GM19043 (cell line): ENCODE data around the gene SMG1.
"Not testable (repeated sequence)": the region's sequence is repeated elsewhere in the genome, so short reads cannot be mapped to it uniquely, and the experiment has no call there.

Source experiments
- ATAC-seq: cut with Tn5 transposase; IDR thresholded peaks from one replicate; pipeline ENCODE4 v1.9.1; 2021; ENCODE audit warnings: low read depth; ENCODE audit not compliant: unreplicated experiment

The SMG1 gene

DNA sequence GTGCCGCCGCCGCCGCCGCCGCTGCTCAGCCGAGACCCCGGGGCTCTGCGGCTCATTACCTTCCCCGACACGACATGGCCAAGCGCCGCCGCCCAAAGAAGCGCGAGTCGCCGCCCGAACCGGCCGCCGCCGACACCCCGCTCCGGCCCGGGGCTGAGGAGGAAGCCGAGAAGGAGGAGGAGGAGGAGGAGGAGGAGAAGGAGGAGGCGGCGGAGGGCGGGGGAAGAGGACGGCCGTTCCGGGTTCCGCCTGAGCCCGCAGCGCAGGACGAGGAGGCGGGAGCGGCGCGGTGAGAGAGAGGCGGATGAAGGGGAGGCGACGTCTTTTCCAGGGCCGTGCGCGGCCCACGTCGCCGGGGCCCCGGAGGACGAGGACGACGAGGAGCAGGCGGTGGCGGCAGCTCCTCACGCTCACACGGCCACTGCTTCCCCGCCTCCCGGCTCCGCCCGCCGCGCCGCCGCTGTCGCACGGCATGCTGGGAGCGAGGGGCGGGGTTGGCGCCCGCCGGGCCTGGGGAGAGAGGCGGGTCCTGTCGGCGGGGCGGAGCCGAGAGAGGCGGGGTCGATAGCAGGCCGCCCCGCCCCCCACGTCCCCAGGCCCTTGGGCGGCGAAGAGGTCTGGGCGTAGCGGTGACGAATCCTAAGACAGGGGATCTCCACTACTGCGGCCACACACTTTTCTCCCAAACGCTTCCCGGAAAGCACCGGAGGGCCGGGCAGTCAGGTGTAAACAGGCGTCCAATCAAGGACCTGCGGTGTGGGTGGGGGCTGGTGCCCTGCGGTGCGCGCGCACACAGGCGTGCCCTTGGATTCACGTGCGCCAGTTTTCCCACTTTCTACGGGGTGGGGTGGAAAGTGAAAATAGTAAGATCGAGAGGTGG lies at the start of gene SMG1:
TSS of gene SMG1 (minus strand) at position 423 of the 880 bp plus-strand sequence. CDS start at position 56, 367 bp downstream.
- peak; percentile 76 for ATAC-seq

DNA sequence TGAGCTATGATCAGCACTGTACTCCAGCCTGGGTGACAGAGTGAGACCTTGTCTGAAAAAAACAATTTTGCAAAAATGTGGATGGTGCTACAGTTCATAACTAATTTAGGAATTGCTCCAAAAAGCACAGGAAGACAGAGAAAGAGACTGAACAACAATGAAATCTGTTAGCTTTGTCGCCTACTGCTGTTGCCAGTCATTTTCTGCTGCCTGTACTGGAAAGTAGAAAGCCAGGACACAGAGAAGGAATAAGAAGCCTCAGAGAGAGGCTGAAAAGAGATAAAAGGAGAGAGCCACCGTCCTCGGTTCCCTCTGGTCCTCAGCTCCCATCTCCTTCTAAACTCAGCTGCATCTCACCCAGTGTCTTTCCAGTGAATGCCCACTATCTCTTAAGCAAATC lies 48.9 kb upstream of the SMG1 start:
- ATAC-seq = no peak

DNA sequence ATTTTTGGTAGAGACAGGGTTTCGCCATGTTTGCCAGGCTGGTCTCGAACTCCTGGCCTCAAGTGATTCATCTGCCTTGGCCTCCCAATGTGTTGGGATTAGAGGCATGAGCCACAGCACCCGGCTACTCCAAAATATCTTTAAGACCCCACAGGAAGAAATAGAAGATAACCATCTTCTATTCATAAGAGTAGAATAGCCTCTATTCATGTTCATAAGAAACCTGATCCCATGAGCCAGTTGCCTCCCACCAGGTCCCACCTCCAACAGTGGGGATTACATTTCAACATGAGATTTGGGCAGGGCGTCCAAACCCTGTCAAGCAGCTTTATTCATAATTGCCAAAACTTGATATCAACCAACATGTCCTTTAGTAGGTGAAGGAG lies 43.6 kb upstream of the SMG1 start:
- ATAC-seq = no peak

DNA sequence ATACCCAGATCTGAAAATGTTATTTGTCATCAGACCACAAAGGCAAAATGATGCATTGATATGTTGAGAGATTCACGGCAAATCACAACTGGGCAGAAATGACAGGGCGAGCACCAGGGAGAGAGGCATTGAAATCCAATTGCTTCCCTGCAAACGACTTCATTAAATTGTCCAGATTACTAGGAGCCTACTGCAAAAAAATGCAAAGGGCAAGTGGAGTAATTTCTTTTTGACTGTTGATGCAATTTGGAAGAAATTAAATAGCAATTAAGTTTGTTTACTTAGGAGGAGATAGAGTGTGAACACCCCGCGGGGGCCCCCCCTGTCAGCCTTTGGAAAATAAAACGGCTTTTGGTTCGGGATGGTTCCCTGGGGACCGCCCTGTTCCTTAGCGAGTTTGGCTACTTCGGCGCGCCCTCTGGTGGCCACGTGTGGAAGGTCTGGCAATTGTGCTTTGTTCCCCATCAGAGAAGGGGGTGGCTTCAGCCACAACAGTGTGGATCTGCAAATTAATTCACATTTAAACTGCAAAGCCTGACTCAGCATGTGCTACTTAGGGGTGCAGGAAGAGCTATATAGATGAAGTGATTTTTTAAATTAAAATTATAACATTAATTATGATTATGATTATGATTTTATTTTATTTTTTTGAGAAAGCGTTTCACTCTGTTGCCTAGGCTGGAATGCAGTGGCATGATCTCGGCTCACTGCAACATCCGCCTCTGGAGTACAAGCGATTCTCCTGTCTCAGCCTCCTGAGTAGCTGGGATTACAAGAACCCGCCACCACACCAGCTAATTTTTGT lies 43.0 kb upstream of the SMG1 start:
- no peak for ATAC-seq

DNA sequence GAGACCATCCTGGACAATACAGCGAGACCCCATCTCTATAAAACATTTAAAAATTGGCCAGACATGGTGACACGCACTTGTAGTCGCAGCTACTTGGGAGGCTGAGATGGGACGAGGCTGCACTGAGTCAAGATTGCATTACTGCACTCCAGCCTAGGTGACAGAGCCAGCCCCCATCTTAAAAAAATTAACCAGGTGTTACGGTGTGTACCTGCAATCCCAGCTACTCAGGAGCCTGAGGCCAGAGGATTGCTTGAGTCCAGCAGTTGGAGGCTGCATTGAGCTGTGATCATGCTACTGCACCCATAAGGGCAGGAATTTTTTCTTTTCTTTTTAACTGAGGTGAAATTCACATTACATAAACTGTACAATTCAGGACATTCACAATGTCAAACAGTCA lies 40.6 kb upstream of the SMG1 start:
- no peak for ATAC-seq

DNA sequence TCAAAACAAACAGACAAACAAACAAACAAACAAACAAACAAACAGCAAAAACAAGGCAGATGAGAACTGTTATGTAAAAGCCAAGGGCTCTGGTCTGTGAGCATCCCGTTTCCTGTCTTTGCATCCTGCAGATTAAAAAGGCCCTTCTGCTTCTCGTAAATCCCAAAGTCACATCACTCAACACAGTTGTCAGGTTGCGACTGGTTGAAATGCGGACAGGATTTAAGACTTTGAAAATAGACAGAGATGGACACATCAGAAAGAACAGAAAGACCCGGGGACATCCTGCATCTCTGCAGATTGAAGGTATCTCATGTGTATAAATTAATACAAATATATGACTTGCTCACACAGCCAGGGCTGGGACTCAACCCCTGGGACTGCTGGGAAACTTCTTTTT lies 39.3 kb upstream of the SMG1 start:
- no peak for ATAC-seq

DNA sequence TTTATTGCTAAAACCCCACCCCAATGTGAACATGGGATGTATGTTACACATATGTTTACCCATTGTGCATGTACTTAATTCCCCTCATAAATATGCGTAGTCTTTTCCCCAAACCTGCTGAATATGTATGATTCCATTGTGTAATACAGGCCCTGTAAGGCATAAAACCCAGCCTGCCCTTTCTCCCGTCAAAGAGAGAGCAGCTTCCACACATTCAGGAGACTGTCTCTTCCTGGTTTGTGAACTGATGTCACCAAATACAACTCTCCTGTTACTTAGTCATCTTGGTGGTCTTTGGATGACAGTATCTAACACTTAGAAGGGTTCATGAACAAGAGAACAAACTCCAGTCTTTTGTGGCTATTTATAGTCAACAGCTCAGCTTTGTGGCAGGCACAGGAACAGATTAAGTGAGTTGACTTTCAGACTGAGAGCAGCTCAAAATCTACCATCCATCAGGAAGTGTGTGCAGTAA lies 32.9 kb upstream of the SMG1 start:
- ATAC-seq = no peak

DNA sequence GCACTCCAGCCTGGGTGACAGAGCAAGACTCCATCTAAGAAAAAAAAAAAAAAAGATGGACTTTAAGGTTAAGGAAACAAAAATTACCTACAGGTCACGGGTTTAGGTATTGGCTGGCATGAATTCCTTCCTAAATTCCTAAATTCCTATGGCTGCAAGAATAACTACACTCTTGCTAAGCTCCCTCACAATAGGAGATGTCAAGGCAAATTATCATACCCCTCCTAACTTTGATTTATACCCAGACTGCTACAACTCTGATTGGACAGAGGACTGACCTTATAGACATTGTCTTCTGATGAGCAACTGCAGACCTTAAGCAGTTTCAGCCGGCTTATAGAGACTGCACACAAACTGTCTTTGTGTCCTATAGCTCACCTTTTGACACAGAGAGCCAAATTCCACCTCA lies 32.4 kb upstream of the SMG1 start:
- no peak for ATAC-seq

DNA sequence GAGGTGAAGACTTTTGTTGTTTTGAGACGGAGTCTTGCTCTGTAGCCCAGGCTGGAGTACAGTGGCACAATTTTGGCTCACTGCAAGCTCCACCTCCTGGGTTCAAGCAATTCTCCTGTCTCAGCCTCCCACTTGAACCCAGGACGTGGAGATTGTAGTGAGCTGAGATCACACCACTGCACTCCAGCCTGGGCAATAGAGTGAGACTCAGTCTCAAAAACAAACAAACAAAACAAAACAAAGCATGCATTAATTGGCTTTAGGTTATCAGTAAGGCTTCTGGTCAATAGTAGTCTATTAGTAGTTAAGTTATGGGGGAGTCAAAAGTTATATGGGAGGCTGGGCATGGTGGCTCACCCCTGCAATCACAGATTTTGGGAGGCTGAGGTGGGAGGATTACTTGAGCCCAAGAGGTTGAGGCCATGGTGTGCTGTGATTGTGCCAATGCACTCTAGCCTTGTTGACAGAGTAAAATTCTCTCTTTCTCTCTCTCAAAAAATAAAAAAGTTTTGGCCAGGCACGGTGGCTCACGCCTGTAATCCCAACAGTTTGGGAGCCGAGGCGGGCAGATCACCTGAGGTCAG lies 30.5 kb upstream of the SMG1 start:
- ATAC-seq = not testable (repeated sequence)

DNA sequence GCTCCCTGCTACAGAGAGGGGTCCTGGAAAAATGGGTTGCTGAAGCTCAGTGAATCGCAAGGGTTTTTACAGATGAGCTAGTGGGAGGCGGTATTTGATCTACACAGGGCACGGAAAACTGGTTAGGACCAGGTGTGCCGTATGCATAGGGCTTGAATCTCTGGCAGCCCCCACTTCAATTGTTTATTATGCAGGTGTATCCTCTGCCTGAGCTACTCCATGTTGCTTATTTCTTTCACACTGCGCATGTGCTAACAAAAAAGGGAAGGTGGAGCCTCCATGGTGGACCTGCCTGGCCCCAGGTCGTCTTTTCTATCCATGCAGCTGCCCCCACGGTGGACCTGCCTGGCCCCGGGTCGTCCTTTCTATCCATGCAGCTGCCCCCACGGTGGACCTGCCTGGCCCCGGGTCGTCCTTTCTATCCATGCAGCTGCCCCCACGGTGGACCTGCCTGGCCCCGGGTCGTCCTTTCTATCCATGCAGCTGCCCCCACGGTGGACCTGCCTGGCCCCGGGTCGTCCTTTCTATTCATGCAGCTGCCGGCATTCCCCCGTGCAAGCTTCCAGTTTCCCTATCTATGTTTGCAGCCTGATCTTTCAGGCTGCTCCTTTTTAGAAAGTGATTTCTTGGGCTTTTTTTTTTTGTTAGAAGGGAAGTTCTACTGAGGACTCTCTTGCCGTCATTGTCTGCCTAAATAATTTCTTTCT lies 29.8 kb upstream of the SMG1 start:
- not testable (repeated sequence) for ATAC-seq

DNA sequence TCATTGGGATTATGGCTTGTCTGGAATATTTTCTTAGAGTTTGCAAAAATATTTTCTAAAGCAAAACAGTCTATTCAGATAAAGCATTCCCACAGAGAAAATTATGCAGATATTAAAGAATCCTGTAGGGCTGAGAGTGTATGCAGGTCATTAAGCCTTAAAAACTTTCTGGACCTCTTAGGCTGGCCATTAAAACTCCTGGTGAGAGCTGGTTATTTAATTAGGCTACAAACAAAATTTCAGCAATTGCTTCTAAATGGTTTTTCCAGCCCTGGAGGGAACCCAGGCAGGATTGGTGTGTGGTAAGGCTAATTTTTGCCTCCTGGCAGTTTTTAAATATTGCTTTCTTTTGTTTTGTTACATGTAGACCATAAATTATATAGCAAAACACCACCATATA lies 27.3 kb upstream of the SMG1 start:
- ATAC-seq = no peak

DNA sequence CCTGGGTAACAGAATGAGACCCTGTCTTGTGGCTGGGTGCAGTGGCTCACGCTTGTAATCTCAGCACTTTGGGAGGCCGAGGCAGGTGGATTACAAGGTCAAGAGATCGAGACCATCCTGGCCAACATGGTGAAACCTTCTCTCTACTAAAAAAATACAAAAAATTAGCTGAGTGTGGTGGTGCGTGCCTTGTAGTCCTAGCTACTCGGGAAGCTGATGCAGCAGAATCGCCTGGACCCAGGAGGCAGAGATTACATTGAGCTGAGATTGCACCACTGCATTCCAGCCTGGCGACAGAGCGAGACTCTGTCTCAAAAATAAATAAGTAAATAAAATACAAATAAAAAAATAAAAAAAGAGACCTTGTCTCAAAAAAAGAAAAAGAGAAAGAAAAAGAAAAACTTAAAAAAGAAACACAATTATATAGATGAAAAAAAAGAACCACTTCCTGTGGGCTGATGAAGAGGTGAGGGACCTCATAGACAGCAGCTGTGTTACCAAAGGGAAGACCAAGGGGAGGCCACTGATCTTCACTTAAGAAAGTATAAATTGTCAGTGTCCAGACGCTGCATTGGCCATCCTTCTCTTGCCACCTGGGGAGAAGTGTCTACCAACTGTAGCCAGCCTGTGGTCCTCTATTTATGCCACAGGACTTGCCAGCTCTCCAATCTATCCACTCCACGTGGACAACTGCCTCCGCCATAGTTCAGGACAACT lies 24.4 kb upstream of the SMG1 start:
- no peak for ATAC-seq

DNA sequence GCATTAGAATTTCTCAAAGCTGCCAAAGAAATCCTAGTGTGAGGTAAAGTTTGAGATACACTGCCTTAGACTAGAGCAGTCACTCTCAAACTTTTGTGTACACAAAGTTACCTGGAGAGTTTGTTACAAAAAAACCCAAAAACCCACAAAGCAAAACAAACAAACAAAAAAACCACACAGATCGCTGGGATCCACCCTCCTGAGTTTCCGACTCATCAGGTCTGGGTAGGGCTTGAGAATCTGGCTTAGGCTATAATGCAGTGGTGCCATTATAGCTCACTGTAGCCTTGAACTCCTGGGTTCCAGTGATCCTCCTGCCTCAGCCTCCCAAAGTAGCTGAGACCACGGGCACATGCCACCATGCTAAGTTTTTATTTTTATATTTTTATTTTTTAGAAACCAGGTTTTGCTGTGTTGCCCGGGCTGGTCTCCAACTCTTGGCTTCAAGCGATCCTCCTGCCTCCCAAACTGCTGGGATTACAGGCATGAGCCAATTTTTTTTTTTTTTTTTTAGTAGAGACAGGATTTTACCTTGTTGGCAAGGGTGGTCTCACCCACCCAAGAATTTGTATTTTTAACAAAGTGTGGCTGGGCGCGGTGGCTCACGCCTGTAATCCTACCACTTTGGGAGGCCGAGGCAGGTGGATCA lies 22.3 kb upstream of the SMG1 start:
- no peak for ATAC-seq

DNA sequence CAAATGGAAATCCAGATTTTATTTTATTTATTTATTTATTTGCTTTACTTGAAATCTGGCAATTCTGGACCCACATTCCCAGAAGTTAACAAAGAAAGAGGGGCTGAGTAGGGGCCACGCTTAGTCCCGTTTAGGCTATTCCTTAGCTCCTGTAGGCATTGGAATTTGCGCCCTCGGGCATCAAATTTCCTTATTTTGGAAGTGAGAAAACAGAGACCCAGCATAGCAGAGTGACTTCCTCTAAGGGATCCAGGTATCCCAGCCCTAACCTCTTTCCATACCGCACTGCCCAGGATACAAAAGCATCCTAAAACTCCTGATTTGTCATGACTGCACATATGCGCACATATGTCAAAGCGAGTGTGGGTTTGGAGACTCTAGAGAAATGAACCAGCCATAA lies 19.0 kb upstream of the SMG1 start:
- ATAC-seq = no peak

DNA sequence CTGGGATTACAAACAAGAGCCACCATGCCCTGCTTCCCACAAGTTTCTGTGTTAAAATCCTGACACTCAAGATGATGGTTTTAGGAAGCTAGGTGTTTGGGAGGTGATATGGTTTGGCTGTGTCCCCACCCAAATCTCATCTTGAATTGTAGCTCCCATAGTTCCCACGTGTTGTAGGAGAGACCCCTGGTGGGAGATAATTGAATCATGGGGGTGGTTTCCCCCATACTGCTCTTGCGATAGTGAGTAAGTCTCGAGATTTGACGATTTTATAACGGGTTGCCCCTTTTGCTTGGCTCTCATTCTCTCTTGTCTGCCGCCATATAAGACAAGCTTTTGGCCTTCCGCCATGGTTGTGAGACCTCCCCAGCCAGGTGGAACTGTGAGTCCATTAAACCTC lies 17.2 kb upstream of the SMG1 start:
- ATAC-seq = no peak

DNA sequence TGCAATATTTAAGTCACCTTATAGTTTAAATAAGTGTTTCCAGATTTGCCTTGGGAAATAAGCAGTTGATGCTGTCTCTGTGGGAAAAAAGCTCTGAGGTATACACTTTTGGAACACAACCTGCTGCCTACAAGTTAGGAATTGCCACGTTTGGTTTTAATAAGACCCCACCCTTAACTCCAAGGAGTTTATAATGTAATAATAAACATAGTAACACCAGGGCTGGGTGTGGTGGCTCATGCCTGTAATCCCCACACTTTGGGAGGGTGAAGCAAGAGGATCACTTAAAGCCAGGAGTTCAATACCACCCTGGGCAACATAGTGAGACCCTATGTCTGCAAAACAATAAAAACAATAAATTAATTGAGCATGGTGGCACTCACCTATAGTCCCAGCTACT lies 15.9 kb upstream of the SMG1 start:
- no peak for ATAC-seq

DNA sequence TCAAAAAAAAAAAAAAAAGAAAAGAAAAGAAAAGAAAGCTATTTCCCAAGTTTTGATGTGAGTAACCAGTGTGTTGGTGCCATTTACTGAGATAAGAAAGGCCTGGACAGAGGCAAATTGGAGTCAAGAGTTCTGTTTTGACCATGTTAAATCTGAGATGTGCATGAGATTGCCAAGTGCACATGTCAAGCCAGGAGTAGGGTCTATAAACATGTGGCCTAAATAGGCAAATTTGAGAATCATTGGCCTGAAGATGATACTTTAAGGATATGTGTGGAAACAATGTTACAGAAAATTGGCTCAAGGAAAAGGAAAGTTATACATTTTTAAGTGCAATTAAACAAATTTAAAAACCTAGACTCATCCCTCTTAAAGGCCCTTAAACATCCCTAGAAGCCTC lies 15.3 kb upstream of the SMG1 start:
- no peak for ATAC-seq

DNA sequence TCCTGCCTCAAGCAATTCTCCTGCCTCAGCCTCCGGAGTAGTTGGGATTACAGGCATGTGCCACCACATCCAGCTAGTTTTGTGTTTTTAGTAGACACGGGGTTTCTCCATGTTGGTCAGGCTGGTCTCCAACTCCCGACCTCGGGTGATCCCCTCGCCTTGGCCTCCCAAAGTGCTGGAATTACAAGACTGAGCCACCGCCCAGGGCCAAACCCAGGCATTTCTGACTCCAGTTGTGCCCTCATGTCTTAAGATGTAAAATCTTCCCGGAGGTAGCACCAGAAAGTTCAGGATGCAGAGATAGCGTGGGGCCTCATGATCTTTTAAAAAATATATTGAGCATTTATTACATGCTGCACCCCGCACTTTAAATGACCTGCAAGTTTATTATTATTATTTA lies 12.8 kb upstream of the SMG1 start:
- no peak for ATAC-seq

DNA sequence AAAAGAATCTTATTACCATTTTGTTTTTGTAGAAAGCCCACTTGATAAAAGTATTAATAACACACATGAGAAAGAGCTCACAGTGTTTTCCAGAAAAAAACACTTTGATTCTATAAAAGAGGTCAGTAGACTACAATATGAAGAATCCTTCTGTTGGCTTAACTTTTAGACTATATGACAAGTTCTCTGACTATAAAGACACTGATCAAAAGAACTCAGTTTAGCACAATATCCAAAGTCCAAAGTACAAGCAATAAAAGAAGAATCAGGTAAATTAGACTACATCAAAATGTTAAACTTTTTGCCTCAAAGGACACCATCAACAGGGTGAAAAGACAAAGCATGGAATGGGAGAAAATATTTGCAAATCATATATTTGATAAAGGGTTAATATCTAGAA lies 11.2 kb upstream of the SMG1 start:
- no peak for ATAC-seq
